NCI-H2196 treated with DMSO at 0.1 percent for 48 hours (cell line): ENCODE results near the gene NAPG.
"Not testable (repeated sequence)": the region's sequence is repeated elsewhere in the genome, so short reads cannot be mapped to it uniquely, and the experiment has no call there.

ENCODE experiments used
- DNase-seq: peaks from one replicate; lab custom pipeline; 2025; ENCODE audit not compliant: unreplicated experiment; lab: John Stamatoyannopoulos, UW

Gene NAPG

DNA sequence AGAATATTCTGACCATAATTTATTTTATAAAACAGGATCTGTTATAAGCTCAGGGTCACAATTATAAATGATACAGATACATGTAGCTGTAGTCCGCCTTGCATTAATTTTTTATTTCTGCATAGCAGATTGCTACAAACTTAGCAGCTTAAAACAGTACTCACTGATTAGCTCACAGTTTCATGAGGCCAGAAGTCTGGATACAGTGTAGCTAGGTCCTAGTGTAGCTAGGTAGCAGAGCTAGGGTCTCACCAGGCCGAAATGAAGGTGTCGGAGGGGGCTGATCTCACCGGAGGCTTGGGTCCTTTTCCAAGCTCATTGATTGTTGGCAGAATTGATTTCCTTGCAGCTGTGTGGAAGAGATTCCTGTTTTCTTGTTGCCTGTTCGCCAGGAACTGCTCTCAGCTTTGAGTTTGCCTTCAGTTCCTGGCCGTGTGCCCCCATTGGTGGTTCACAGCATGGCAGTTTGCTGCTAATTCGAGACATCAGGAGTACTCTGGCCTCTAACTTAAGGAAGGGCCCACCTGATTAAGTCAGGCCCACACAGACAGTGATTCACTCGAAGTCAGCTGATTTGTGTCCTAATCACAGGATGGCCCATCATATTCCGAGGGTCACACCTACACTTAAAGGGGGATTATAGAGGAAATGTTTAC, 18.4 kb downstream of the NAPG start:
- DNase-seq: no peak

DNA sequence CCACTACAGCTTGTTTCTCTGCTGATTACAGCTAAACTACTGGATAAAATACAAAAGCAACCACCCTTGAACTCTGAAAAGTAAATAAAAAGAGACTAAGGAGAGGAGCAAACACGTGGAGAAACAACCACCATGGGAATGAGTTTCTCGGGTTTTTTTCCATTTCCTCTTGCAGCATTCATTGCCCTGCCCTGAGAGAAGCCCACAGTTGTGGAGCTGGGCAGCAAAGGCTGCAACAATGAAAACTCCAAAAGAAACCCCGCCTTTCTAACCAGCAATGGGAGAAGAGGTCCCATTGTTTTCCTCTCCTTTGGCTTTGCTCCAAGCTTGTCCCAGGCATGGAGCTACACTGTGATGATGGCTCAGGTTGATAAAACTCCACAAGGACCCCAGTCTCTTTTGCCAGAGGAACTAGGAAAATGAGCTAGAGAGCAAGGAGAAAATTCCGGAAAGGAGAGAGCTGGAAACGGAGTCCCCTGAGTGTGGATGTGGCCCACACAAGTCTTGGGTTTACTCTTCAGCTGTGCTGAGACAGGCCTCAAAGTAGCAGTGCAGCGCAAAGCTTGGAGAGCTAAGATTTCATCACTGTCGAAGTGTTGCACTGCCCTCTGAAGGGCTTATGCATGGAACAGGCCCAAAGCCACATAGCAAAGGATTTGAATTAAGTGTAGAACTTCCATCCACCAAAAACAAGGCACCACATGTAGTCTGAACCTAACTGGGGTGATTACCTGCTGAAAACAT, 20.9 kb downstream of the NAPG start:
- no peak for DNase-seq

DNA sequence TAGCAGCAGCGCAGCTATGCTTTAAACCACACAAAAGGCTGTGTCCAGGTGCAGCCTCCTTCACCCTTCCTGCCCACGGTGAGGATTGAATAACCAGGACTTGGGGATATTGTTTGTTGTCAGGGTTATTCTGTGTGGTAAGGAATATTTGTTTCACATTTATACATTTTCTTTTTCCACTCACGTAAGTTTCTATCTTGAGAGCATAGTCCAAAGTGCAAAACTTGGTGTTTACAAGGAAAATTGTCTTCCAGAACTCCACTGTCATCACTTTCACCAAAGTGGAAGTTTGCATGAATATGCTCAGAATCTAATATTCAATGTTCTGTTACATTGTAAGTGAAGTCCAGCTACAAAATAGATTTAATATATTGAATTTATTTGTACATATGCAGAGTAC, 26.4 kb downstream of the NAPG start:
- no peak for DNase-seq

DNA sequence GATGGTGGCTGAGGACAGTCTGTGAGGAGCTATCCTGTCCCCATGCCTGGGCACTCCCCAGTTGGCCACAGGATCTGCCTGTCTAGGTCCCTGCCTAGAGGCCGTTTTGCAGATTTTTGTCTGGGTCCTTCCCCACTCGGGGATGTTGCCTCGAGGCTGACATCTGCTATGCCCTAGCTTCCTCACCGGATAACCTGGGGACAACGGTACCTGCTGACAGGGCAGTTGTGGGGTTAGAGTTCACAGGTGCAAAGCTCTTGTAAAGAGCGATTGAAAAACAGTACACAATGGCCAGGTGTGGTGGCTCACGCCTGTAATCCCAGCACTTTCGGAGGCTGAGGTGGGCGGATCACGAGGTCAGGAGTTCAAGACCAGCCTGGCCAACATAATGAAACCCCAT, 30.4 kb downstream of the NAPG start:
- DNase-seq: not testable (repeated sequence)

DNA sequence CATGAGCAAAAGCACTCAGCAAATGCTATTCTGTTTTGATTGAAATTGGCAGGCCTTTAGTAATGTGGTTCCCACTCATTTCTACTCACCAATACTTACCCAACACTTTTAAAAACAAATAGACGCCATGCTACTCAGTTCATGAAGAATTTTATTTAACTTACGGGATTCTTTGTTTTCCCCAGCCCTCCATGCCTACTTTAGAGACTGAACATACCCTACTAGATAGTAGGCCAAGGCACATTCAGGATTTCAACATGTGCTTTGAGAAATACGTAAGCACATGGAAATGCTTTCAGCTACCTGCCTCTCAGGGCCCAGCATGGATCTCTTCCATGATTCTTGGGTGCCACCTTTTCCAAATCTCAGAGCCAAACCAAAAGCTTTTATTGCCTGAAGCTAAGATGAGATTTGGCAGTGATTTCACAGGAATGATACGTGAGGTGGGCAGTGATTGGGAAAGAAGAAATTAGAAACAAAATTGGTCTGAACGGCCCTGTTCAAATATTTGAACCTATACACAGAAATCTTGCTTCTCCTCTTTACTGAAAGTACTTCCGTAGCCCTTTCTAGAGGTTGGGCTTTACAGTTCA, 31.4 kb downstream of the NAPG start:
- DNase-seq: no peak

DNA sequence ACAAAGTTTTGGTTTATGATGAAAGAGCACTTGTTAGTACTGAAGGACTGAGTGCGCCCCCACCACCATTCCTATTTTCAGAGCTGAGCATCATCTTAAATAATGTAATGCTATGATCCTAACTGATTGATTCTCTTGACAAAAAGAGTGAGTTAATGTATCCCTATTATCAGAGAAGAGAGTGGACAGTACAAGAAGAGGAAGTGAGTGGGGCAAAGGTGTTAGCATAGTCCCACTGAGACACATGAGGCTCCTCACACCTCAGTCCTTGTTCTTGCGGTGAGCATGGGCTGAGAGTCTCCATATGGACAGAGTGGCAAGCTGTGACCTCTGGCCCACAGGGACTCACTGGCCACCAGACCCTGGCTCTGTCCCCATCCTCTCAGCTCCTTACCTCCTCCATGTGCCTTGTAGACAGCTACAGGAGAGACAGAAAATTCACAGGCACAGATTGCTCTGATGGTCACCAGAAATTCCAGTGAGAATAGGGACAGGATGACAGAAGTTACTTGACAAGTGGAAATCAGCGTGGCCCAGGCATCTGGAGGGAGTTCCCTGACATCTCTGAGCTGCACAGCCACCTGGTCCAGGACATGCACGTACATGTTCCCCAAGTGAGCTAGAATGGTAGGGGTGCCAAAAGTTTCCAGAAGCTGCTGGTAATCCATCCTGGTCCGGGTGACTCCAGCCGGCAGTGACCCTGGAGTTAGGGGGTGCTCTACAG, 32.6 kb downstream of the NAPG start:
- DNase-seq: no peak

DNA sequence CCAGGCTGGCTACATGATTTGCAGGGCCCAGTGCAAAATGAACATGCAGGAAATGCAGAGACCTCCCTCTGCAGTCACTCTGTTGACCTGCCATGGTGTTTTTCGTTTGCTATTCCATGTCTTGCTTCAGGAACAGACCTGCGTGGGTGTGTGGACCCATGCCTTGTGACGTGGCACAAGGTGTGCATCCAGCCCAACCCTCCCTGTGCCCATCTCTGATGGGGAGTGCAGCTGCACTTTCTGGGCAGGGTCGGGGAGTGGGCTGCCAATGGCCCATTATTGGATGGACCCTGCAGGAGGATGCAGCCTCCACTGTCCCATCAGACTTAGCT, 33.1 kb downstream of the NAPG start:
- DNase-seq: no peak

DNA sequence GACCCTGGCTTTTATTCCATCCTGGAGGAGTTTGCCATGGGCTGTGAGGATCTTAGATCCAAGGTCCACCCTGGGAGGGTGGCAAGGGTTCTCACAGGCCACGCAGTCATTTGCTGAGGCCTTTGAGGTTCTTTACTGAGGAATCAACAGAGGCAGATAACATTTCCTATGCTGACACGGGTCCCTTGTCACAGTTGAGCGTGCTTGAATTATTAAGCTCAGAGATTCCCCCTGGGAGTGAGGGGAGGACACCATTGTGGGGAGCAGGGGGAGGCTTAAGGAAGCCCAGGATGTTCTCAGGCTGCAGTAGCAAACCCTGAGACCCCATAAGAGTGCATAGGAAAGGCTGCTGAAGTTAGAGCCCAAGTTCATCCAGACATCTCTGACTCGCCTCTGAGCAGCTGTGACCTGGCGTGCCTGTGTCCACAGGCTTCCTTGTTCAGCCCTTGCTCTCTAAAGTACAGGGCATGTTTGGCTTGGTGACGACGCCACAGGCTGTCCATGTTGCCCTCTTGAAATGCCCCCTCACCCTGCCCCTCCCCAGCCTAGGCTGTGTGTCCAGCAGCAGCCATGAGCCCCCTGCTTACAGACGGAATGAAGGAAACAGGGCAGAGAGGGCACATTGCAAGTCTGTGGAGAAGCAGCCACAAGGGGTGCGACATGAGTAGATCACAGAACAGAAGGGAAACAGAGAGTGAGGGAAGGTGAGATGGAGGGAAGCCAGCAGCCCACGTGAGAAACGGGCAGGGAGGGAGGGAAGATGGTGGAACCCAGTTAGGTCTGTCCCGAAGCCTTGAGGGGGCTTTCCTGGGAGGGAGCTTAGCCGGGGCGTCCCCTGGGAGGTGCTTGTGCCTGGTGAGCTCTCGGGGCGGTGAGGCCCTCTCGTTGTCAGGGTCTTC, 34.0 kb downstream of the NAPG start:
- no peak for DNase-seq

DNA sequence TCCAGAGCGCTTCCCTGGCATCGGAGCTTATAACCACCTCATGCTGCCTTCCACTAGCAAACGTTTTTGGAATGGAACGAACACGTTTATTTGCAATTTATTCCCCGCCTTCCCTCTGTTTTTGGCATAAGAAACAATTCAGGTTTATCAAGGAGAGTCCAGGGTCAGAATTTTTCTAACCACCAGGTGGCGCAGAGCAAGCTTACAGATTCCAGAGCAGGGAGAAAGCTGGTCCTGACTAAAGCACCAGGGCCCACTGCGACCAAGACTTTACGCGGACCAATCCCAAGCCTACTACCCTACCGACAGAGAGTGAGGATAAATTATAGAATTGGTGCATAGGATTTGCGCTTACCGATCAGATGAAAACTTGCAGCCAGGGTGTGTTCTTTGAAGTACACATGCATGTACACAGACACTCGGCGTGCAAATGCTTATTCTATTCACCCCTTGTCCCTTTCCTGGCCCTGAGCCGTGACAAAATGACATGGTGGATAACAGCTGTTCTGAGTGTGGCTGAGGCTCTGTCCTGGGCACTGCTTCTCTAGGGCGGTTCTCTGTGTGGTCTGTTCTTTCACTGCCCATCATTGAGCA, 34.7 kb downstream of the NAPG start:
- peak; percentile 46 for DNase-seq

DNA sequence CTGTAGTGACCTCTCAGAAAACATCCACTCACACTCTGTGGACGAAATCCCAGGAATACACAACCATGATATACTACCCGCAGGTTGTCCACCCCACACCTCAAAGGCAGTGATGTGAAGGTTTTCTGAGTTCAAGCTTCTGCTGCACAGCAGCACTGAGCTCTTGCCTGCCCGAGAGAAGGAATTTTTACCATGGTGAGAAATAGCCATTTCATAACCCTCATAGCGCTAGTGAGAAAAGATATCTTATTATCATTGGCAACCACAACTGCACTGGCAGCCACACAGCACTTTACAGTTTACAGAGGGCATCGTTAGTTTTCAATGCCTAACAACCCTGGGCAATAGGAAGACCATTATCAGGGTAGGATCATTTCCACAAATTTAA, 36.9 kb downstream of the NAPG start:
- no peak for DNase-seq

DNA sequence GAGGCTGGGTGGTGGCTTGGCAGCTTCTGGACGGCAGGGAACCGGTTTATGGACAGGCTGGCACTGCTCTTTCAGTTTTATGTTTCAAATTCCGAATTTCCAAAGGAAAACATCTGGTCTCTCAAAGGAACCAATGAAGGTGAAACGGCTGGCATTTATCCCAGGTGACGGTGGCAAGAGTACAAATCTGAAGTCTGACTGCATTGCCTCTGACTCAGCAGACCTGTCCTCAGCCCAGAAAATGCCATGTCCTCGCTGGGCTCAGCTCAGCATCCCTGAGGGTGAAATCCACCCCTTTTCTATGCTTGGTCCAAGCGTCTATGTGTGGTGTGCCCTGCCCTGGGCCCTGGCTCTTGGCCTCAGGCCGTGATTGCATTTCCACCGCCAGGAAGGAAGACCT, 38.1 kb downstream of the NAPG start:
- peak; percentile 97 for DNase-seq

DNA sequence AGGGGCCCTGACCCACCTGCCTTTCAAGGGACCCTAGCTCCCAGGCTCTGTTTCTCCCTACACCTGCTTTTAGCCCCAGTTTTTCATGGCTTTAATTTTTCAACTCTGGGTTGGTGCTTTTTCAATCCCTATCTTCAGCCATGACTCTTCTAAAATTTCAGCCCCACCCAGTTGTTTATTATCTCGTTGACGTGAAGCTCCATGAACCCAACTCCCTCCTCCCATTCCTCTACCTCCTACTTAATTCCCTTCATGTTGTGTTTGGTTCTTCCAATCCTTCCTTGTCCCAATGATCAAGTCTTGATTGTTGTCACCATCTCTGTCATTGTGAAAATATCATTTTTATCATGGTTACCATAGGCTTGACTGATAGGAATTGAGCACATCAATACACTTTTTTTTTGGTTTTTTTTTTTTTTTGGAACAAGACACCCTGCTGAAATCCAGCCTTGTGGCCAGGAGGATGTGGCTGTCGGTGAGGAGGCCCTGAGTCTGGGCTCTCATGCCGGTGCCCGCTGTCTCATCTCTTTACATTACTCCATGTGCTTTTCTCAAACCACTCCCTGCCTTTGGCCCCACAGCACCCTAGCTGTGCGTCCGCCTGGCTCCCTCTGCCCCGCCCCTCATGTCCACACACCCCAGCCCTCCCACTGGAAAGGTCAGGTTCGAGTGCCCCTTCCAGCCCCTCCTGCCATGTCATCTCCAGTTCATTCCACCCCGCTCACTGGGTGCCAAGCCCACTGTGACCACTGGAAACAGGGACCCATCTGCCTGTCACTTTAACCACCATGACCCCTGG, 39.3 kb downstream of the NAPG start:
- no peak for DNase-seq

DNA sequence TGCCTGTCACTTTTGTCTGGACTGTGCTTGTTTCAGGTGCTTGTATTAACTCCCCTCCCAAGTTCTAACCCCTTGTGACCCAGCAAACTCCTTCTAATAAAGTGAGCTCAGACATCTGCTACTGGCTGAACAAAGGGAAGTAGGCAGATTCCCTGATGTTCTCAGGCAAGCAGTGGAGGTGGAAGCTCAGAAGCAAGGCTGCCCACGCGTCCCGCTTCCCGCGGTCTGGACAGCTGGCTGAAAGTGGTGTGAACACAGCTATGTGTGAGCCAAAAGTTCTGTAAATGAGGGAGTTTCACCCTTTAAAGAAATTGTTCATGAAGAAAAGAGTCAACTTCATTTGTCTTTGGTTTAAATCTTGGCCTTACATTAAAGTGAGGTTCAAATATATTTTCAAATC, 40.0 kb downstream of the NAPG start:
- DNase-seq: no peak

DNA sequence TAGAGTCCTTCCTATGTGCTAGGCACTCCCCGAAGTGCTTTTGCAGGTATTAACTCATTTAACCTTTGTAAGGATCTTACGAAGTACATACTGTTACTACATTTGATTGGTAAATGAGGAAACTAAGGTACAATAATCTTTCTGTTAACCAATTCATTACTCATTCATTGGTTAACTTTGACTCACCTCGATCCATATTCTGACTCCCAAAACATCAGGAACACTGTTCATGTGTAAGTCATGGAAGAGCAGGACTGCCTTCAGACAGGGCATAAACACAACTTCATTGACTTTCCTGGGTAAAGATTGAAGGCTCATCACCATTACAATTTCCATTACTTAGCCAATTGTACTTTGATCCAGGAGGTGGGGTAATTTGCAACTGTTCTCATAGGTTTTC, 40.6 kb downstream of the NAPG start:
- DNase-seq: no peak

DNA sequence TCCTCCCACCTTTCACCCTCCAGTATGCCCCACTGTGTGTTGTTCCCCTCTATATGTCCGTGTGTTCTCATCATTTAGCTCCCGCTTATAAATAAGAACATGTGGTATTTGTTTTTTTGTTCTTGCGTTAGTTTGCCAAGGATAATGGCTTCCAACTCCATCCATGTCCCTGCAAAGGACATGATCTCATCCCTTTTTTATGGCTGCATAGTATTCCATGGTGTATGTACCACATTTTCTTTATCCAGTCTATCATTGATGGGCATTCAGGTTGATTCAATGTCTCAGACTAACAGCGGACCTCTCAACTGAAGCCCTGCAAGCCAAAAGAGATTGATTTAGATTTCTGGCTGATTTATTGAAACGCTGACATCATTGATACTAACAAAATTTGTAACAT, 44.1 kb downstream of the NAPG start:
- not testable (repeated sequence) for DNase-seq

DNA sequence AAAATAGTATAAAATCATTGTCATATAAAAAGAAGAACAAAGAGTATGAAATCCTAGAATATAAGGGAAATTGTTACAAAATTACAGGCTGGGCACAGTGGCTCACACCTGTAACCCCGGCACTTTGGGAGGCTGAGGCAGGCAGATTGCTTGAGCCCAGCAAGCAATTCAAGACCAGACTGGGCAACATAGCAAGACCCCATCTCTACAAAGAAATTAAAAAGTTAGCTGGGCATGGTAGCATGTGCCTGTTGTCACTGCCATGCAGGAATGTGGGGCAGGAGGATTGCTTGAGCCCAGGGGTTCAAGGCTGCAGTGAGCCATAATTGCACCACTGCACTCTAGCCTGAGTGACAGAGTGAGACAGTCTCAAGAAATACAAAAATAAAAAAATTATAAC, 44.8 kb downstream of the NAPG start:
- DNase-seq: no peak

DNA sequence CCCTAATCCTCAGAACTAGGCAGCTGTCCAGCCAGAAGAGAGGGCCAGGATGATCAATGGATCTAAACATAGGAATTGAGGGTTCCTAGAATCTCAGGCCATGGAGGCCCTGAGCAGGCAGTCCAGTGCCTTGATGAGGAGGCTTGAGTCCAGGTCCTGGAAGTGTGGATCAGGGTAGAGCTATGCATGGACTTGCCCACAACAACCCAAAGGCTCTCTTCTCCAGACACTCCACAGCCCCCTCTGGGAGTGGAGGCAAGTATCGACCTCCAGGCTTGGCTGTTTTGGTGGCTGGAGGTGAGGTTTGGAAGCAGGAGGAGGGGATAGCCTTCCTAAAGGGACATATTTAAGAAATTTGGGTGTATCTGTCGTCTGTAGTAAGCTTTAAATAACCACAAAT, 45.7 kb downstream of the NAPG start:
- DNase-seq: no peak

DNA sequence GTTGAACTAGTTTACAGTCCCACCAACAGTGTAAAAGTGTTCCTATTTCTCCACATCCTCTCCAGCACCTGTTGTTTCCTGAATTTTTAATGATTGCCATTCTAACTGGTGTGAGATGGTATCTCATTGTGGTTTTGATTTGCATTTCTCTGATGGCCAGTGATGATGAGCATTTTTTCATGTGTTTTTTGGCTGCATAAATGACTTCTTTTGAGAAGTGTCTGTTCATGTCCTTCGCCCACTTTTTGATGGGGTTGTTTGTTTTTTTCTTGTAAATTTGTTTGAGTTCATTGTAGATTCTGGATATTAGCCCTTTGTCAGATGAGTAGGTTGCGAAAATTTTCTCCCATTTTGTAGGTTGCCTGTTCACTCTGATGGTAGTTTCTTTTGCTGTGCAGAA, 47.4 kb downstream of the NAPG start:
- not testable (repeated sequence) for DNase-seq

DNA sequence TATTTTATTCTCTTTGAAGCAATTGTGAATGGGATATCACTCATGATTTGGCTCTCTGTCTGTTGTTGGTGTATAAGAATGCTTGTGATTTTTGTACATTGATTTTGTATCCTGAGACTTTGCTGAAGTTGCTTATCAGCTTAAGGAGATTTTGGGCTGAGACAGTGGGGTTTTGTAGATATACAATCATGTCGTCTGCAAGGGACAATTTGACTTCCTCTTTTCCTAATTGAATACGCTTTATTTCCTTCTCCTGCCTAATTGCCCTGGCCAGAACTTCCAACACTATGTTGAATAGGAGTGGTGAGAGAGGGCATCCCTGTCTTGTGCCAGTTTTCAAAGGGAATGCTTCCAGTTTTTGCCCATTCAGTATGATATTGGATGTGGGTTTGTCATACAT, 48.6 kb downstream of the NAPG start:
- DNase-seq: not testable (repeated sequence)
